Thyroid gland (tissue), 4 donors: ENCODE results near the gene TCAF2.
"Not testable (repeated sequence)": the region's sequence is repeated elsewhere in the genome, so short reads cannot be mapped to it uniquely, and the experiment has no call there.

Experiments used
- CTCF ChIP-seq, 6 experiments: fragments of 200-600 bp in 3 of 6; fragments of 450-650 bp in 3 of 6; sonication (generic) in 3 of 6; IDR thresholded peaks; one replicate each; pipeline ENCODE4 v1.5.1; 2016 to 2019; ENCODE audit warnings: antibody characterized with exemption in 6 of 6, mild to moderate bottlenecking in 2 of 6, inconsistent platforms in 1 of 6, moderate library complexity in 1 of 6
- POLR2A ChIP-seq, 2 donors: fragments of 450-650 bp; IDR thresholded peaks; one replicate each; pipeline ENCODE4 v1.6.1; 2017; ENCODE audit warnings: antibody characterized with exemption in 2 of 2, mild to moderate bottlenecking in 2 of 2, moderate library complexity in 1 of 2

GRCh38 chr7:143615545-143615944 is 5.2 kb upstream of the TCAF2 start:
- TF ChIP-seq CTCF, POLR2A (IDR thresholded peaks at IDR 0.05): not testable (repeated sequence)
